Stomach (tissue), 9 donors: Measurements from ENCODE around the gene R3HDM2. TPM values are rescaled to one million over a fixed set of nuclear protein-coding genes. Genes with fewer than 3 reads are reported as not detected.

Experiments used
- DNase-seq, 2 donors: peaks; one replicate each; pipeline versions ENCODE4 v3.0.0 to v3.0.0-alpha.2; 2013 to 2019
- H3K27ac ChIP-seq, 5 donors: fragments of 200-600 bp in 4 of 5; sonication (generic) in 4 of 5; one replicate each; pipeline ENCODE4 v1.5.1; 2013 to 2019; ENCODE audit warnings: mild to moderate bottlenecking in 1 of 5, moderate library complexity in 1 of 5
- H3K27me3 ChIP-seq, 3 donors: fragments of 200-600 bp; sonication (generic); one replicate each; pipeline ENCODE4 v1.5.1; 2017 to 2019; ENCODE audit warnings: mixed run types in 1 of 3
- H3K36me3 ChIP-seq, 4 donors: fragments of 200-600 bp; sonication (generic); 1 replicate in 3 of 4; 2 replicates in 1 of 4; pipeline ENCODE4 v1.5.1; 2016 to 2019
- H3K4me1 ChIP-seq, 4 donors: fragments of 200-600 bp; sonication (generic); one replicate each; pipeline ENCODE4 v1.5.1; 2016 to 2019
- H3K4me3 ChIP-seq, 4 donors: fragments of 200-600 bp; sonication (generic) in 3 of 4; one replicate each; pipeline ENCODE4 v1.5.1; 2016 to 2019; ENCODE audit warnings: mild to moderate bottlenecking in 1 of 4
- H3K9me3 ChIP-seq, 4 donors: fragments of 200-600 bp; sonication (generic); one replicate each; pipeline ENCODE4 v1.5.1; 2016 to 2019
- CTCF ChIP-seq, 7 experiments: fragments of 450-650 bp in 4 of 7; fragments of 200-600 bp in 3 of 7; sonication (generic) in 3 of 7; IDR thresholded peaks; one replicate each; pipeline ENCODE4 v1.5.1; 2016 to 2019; ENCODE audit warnings: antibody characterized with exemption in 7 of 7, control low read depth in 2 of 7, mild to moderate bottlenecking in 1 of 7
- EP300 ChIP-seq: sonication (generic); formaldehyde crosslinking; IDR thresholded peaks from one replicate; pipeline ENCODE4 v1.6.1; 2017; ENCODE audit warnings: antibody characterized with exemption
- POLR2A ChIP-seq, 4 donors: fragments of 450-650 bp; IDR thresholded peaks; one replicate each; pipeline ENCODE4 v1.6.1; 2016; ENCODE audit warnings: antibody characterized with exemption in 4 of 4, control low read depth in 2 of 4, mild to moderate bottlenecking in 1 of 4, moderate library complexity in 1 of 4
- POLR2AphosphoS5 ChIP-seq, 3 donors: sonication (generic); formaldehyde crosslinking; IDR thresholded peaks; one replicate each; pipeline ENCODE4 v1.6.1; 2016; ENCODE audit warnings: antibody characterized with exemption in 3 of 3
- WGBS, 5 donors: extraction: QIAGEN DNeasy Blood & Tissue Kit in 3 of 5; methylation state at CpG; one replicate each; pipeline versions ENCODE4 v1.1.5 to v1.1.7; 2013 to 2018; 5-methylcytosine and 5-hydroxymethylcytosine counted together
- intact Hi-C: fragments of 100-400 bp; cut with DNase I; formaldehyde crosslinking; loops from one replicate; pipeline ENCODE4 v1.15.1; 2023; ENCODE audit warnings: low total_unique reads
- polyA plus RNA-seq, 3 donors: library from polyadenylated mRNA; stranded (reverse); fragments of 200-250 nt; gene quantifications; one replicate each; pipeline ENCODE4 v1.2.3, GENCODE V29; 2013
- total RNA-seq, 5 donors: library from RNA; depleted of rRNA; stranded (reverse); fragments of >200 nt; gene quantifications; one replicate each; pipeline versions ENCODE4 v1.1.0 to v1.2.3, GENCODE V29; 2014 to 2016
- donor health status: healthy with polysubstance abuse.
- donor health status: Bipolar disorder and iron deficiency.
- donor health status: healthy.

Gene R3HDM2
- total and polyA plus RNA-seq, 8 donors: 12.4 to 64.3 (median 24.5) TPM

- no peak for TF ChIP-seq POLR2A (IDR thresholded peaks at IDR 0.05)
- no peak for TF ChIP-seq EP300
- TF ChIP-seq CTCF (IDR thresholded peaks at IDR 0.05): no peak
- no peak for TF ChIP-seq POLR2AphosphoS5 (IDR thresholded peaks at IDR 0.05)
- Histone ChIP-seq H3K36me3 (no peaks in the 10 kb centered on the region), H3K27me3 (peaks cover 0 to 42% (median 13%) of the 10 kb centered on the region in 3 donors), H3K9me3 (no peaks in the 10 kb centered on the region), H3K27ac (peak within 1 kb of the TSS; percentile 51 to 81 (median 79)), H3K4me1 (peaks cover 30 to 53% (median 43%) of the 10 kb centered on the region in 4 donors), H3K4me3 (peak within 1 kb of the TSS; percentile 55 to 69 (median 61))
- DNase-seq: peak in 1 of 2 donors; percentile 59
- WGBS, 5 donors: 1 to 2% (median 1%) methylated on average over 21 to 36 of the region's 36 CpGs
- intact Hi-C loops: no loop called here
Measured at GRCh38 chr12:57459750-57460467, 29.1 kb upstream of the R3HDM2 start, which contains the start of gene GLI1. Gene GLI1 (plus strand): TSS chr12:57459785. CDS start chr12:57463692, 3,907 bp downstream.

DNA sequence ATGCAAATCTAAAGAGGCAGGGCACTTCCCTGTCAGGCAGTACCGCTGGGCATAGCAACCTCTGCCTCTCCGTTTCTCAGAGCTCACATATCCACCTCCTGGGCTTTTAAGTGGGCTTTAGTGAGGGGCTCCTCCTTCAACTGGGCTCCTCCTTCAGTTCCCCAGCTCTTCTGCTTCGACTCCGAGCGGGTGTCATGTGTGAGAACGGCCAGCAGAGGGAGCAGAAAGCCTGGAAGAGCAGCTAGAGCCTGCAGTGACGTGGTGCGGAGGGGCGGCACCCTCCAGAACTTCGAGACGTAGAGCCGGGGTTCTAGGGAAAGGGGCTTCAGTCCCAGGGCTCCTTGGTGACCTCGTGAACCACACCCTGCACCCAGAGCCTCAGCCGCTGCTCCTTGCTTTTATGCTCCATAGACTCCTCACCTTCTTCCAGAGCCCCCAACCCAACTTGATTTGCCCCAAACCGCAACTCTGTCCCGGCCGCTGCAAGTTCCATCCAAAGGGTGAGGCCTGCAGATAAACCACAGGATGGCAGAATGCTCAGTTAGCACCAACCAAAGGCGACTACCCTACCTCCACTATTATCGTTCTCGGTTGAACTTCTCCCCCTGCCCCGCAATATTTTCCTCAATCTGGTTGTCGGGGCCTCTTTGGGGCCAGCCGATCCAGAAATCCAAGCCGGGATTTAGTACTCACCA, 28.4 kb upstream of the R3HDM2 start:
- no peak for TF ChIP-seq POLR2A (IDR thresholded peaks at IDR 0.05)
- no peak for TF ChIP-seq EP300
- TF ChIP-seq CTCF (IDR thresholded peaks at IDR 0.05): peak in 5 of 7 experiments; percentile 96 to 98 (median 97)
- peak in 2 of 3 donors; percentile 13 to 52 for TF ChIP-seq POLR2AphosphoS5 (IDR thresholded peaks at IDR 0.05)
- DNase-seq: peak; percentile 94 to 98
- Histone ChIP-seq H3K4me1 (peaks cover 30 to 53% (median 43%) of the 10 kb centered on the region in 4 donors), H3K27me3 (peaks cover 0 to 43% (median 13%) of the 10 kb centered on the region in 3 donors), H3K27ac (peak overlapping the region; percentile 51 to 81 (median 73)), H3K9me3 (no peaks in the 10 kb centered on the region), H3K36me3 (no peaks in the 10 kb centered on the region), H3K4me3 (peak overlapping the region; percentile 55 to 69 (median 61))
- 0 to 1% (median 0%) methylated on average over 19 to 24 of the region's 24 CpGs for WGBS, 5 donors
- intact Hi-C loops: no loop called here

GRCh38 chr12:57458665-57459054, 27.8 kb upstream of the R3HDM2 start:
- intact Hi-C loops: no loop called here
- no peaks in the 10 kb centered on the region for H3K9me3 ChIP-seq
- DNase-seq: no peak
- 27 to 29% (median 28%) methylated on average over 3 of the region's 3 CpGs for WGBS, 5 donors
- H3K36me3 ChIP-seq: no peaks in the 10 kb centered on the region
- peak overlapping the region; percentile 55 to 69 (median 61) for H3K4me3 ChIP-seq
- H3K27ac ChIP-seq: peak overlapping the region; percentile 26 to 81 (median 73)
- peaks cover 30 to 53% (median 43%) of the 10 kb centered on the region in 4 donors for H3K4me1 ChIP-seq
- peaks cover 0 to 43% (median 13%) of the 10 kb centered on the region in 3 donors for H3K27me3 ChIP-seq
- TF ChIP-seq POLR2AphosphoS5 (IDR thresholded peaks at IDR 0.05) (no peak), POLR2A (IDR thresholded peaks at IDR 0.05) (no peak)

DNA sequence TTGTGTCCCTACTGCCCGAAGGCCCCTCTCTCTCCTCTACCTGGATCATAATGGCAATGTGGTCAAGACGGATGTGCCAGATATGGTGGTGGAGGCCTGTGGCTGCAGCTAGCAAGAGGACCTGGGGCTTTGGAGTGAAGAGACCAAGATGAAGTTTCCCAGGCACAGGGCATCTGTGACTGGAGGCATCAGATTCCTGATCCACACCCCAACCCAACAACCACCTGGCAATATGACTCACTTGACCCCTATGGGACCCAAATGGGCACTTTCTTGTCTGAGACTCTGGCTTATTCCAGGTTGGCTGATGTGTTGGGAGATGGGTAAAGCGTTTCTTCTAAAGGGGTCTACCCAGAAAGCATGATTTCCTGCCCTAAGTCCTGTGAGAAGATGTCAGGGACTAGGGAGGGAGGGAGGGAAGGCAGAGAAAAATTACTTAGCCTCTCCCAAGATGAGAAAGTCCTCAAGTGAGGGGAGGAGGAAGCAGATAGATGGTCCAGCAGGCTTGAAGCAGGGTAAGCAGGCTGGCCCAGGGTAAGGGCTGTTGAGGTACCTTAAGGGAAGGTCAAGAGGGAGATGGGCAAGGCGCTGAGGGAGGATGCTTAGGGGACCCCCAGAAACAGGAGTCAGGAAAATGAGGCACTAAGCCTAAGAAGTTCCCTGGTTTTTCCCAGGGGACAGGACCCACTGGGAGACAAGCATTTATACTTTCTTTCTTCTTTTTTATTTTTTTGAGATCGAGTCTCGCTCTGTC, 26.1 kb upstream of the R3HDM2 start:
- WGBS, 5 donors: 86 to 93% (median 92%) methylated on average over 6 of the region's 6 CpGs
- DNase-seq: no peak
- TF ChIP-seq EP300 (no peak), POLR2A (IDR thresholded peaks at IDR 0.05) (no peak), CTCF (IDR thresholded peaks at IDR 0.05) (no peak)
- Histone ChIP-seq H3K4me1 (peaks cover 21 to 50% (median 33%) of the 10 kb centered on the region in 4 donors), H3K4me3 (no peak overlapping the region), H3K27me3 (peaks cover 0 to 47% (median 13%) of the 10 kb centered on the region in 3 donors), H3K36me3 (no peaks in the 10 kb centered on the region), H3K9me3 (no peaks in the 10 kb centered on the region), H3K27ac (no peak overlapping the region)
- intact Hi-C loops: no loop called here
